Activated CD8-positive, alpha-beta T cell treated with anti-CD3 and anti-CD28 coated beads for 36 hours (primary cell): ENCODE results near the gene TASP1. TPM values are rescaled to one million over a fixed set of nuclear protein-coding genes. Genes with fewer than 3 reads are reported as not detected.

Experiments
- ATAC-seq: fragments of 200-7000 bp; cut with Tn5 transposase; one replicate; pipeline ENCODE4 v1.10.0; 2021; ENCODE audit warnings: mild to moderate bottlenecking, moderate library complexity
- CTCF ChIA-PET: fragments of 350-600 bp; sonication (Branson Sonifier 250); formaldehyde crosslinking; loops from one replicate; lab custom pipeline; 2021; ENCODE audit warnings: antibody characterized with exemption; lab: Charles Lee
- POLR2A ChIA-PET: fragments of 350-600 bp; sonication (Branson Sonifier 250); formaldehyde crosslinking; loops from one replicate; lab custom pipeline; 2021; ENCODE audit warnings: antibody characterized with exemption; lab: Charles Lee
- DNase-seq: peaks from one replicate; pipeline ENCODE4 v3.0.0-alpha.2; 2020
- H3K27ac Mint-ChIP-seq: one replicate; pipeline ENCODE4 v1.8.0; 2021; ENCODE audit warnings: mild to moderate bottlenecking, mixed read lengths
- H3K27me3 Mint-ChIP-seq: one replicate; pipeline ENCODE4 v1.8.0; 2021; ENCODE audit warnings: mixed read lengths
- H3K36me3 Mint-ChIP-seq: one replicate; pipeline ENCODE4 v1.8.0; 2021; ENCODE audit warnings: low read depth, mixed read lengths
- H3K4me1 Mint-ChIP-seq: one replicate; pipeline ENCODE4 v1.8.0; 2021; ENCODE audit warnings: low read depth, mixed read lengths
- H3K4me3 Mint-ChIP-seq: one replicate; pipeline ENCODE4 v1.8.0; 2021; ENCODE audit warnings: mild to moderate bottlenecking, moderate library complexity, mixed read lengths
- H3K9me3 Mint-ChIP-seq: one replicate; pipeline ENCODE4 v1.8.0; 2021; ENCODE audit warnings: mixed read lengths
- intact Hi-C: fragments of 100-400 bp; cut with micrococcal nuclease; formaldehyde crosslinking; loops from one replicate; pipeline ENCODE4 v1.10.0; 2022
- total RNA-seq, 2 experiments: library from RNA; stranded (reverse); gene quantifications; one replicate each; pipeline ENCODE4 v1.2.3, GENCODE V29; 2021
- TF ChIP-seq, protein P1 (sequence below): fragments of 200-600 bp; IDR thresholded peaks from one replicate; pipeline ENCODE4 v1.8.0; 2022; ENCODE audit warnings: antibody characterized with exemption, mild to moderate bottlenecking

Gene TASP1, protein sequence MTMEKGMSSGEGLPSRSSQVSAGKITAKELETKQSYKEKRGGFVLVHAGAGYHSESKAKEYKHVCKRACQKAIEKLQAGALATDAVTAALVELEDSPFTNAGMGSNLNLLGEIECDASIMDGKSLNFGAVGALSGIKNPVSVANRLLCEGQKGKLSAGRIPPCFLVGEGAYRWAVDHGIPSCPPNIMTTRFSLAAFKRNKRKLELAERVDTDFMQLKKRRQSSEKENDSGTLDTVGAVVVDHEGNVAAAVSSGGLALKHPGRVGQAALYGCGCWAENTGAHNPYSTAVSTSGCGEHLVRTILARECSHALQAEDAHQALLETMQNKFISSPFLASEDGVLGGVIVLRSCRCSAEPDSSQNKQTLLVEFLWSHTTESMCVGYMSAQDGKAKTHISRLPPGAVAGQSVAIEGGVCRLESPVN
- 1 to 10 TPM; 8.7 to 8.8 TPM for total RNA-seq

DNA sequence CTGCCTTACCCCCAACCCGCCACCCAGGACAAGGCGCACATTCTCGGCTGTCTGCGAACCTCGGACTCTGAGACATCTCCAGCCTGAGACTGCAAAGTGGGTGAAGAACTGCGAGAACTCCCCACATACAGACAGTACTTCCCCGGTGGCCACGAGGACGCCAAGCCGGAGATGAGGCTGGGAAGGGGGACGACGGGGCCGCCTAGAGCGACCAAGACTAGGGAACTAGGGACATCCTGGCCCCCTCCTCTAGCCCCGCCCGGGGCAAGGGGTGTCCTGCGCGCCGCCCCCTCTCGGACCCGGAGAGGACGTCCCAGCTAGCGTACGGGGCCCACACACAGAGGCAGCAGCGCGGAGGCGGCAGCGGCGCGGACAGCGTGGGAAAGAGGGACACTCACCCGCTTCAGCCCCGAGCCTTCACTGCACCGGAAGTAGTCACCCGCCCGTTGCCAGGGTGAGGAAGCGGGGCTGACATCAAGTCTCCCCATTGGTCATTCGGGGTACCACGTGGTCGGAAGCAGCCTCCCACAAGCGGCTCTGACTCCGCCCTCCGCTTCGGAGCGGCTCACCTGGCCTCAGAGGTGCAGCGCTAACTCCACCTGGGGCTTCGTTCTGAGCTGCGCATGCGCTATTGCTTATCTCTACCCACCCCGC lies at the start of gene TASP1:
TASP1 (minus strand) TSS at position 437 of the 654 bp plus-strand sequence. CDS start 8,854 bp downstream, outside the sequence.
- TF ChIP-seq, protein P1, sequence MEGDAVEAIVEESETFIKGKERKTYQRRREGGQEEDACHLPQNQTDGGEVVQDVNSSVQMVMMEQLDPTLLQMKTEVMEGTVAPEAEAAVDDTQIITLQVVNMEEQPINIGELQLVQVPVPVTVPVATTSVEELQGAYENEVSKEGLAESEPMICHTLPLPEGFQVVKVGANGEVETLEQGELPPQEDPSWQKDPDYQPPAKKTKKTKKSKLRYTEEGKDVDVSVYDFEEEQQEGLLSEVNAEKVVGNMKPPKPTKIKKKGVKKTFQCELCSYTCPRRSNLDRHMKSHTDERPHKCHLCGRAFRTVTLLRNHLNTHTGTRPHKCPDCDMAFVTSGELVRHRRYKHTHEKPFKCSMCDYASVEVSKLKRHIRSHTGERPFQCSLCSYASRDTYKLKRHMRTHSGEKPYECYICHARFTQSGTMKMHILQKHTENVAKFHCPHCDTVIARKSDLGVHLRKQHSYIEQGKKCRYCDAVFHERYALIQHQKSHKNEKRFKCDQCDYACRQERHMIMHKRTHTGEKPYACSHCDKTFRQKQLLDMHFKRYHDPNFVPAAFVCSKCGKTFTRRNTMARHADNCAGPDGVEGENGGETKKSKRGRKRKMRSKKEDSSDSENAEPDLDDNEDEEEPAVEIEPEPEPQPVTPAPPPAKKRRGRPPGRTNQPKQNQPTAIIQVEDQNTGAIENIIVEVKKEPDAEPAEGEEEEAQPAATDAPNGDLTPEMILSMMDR: no peak
- peak; percentile 98 for DNase-seq
- H3K27me3 Mint-ChIP-seq: peaks cover under 1% of the 10 kb centered on the region
- H3K4me1 Mint-ChIP-seq: peaks cover 22% of the 10 kb centered on the region
- CTCF ChIA-PET: no interaction called here
- peaks cover 8% of the 10 kb centered on the region for H3K36me3 Mint-ChIP-seq
- peak within 1 kb of the TSS; percentile 70 for H3K27ac Mint-ChIP-seq
- intact Hi-C loops: loop anchor here (10.0 kb wide), 1 partner anchor 136 kb away; no protein-coding TSS in a partner anchor
- peak; percentile 99 for ATAC-seq
- H3K4me3 Mint-ChIP-seq: peak within 1 kb of the TSS; percentile 90
- POLR2A ChIA-PET: interaction anchor here (0.8 kb wide), 1 partner anchor 727 kb away, joined by 3 read pairs; no protein-coding TSS in a partner anchor
- H3K9me3 Mint-ChIP-seq: no peaks in the 10 kb centered on the region

DNA sequence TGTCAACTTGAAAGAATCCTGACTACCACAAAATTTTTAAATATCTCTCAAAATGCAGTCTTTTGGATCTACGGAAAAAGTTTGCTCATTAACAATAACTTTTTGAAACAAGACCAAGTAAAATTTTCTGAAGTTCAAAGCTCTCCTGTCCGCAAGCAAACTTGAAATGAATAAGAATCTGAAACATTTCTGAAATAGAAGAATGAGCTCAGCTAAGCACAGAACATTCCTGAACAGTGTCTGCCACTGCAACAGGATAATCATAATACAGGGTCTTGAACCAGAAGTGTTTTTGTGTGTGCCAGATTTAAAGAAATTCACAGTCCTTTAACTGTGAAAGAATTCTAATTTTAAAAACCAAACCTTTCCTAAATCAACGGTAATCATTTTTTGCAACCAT lies 49.1 kb upstream of the TASP1 start:
- TF ChIP-seq, protein P1: no peak
- Mint-ChIP-seq H3K27ac (no peak overlapping the region), H3K4me3 (no peak overlapping the region), H3K4me1 (peaks cover 4% of the 10 kb centered on the region), H3K27me3 (peaks cover 6% of the 10 kb centered on the region), H3K9me3 (no peaks in the 10 kb centered on the region), H3K36me3 (no peaks in the 10 kb centered on the region)
- no peak for ATAC-seq
- POLR2A ChIA-PET: no interaction called here
- DNase-seq: no peak
- CTCF ChIA-PET: no interaction called here
- intact Hi-C loops: no loop called here

DNA sequence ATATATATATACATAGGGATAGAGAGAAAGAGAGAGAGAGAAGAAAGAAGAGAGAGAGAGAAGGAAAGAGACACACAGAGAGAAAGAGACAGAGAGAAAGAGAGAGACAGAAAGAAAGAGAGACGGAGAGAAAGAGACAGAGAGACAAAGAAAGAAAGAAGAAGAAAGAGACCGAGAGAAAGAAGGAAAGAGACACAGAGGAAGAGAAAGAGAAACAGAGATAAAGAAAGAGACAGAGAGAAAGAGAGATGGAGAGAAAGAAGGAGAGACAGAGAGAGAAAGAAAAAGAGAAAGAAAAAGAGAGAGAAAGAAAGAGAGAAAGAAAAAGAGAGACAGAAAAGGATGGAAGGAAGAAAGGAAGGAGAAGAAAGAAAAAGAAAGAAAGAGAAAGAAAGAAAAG lies 46.9 kb upstream of the TASP1 start:
- Mint-ChIP-seq H3K4me1 (peaks cover 4% of the 10 kb centered on the region), H3K4me3 (no peak overlapping the region), H3K9me3 (no peaks in the 10 kb centered on the region), H3K27me3 (peaks cover 6% of the 10 kb centered on the region), H3K36me3 (no peaks in the 10 kb centered on the region), H3K27ac (no peak overlapping the region)
- ATAC-seq: no peak
- DNase-seq: no peak
- TF ChIP-seq, protein P1: peak; percentile 44
- ChIA-PET POLR2A (no interaction called here), CTCF (no interaction called here)
- intact Hi-C loops: no loop called here

DNA sequence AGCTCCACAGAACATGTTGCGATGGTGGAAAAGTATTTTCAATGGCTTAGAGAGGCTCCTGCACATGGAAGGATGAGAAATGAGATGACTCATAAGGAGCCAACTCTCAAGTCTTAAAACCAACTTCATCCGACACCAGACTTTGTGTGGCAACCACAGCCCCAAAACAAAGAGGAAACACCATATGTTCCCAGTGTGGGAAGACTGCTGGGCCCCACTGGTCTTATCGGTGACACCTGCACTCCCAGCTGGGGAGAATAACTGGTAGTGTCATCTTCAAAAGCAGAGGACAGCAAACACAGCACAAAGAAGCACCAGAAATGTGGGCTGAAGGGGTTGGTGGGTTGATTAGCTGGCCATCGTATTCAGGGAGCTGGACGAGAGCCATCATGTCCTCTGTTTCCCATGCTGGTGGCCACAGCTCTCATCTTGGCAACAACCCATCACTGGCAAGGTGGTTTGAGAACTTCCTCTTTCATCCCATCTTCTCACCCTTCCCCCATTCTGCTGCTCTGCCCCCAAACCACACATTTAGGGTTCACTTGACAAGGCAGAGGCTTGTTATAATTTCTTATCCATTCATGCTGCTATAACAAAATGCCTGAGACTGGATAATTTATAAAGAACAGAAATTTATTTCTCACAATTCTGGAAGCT lies 46.0 kb upstream of the TASP1 start:
- ATAC-seq (no peak), DNase-seq (no peak)
- peaks cover 6% of the 10 kb centered on the region for H3K27me3 Mint-ChIP-seq
- CTCF ChIA-PET: no interaction called here
- H3K4me1 Mint-ChIP-seq: peaks cover 4% of the 10 kb centered on the region
- no peaks in the 10 kb centered on the region for H3K9me3 Mint-ChIP-seq
- no peak overlapping the region for H3K27ac Mint-ChIP-seq
- TF ChIP-seq, protein P1: no peak
- no peak overlapping the region for H3K4me3 Mint-ChIP-seq
- intact Hi-C loops: no loop called here
- POLR2A ChIA-PET: no interaction called here
- H3K36me3 Mint-ChIP-seq: no peaks in the 10 kb centered on the region
